Epithelial cell of proximal tubule (primary cell): ENCODE measurements around the gene ZNF700. TPM values are rescaled to one million over a fixed set of nuclear protein-coding genes. Genes with fewer than 3 reads are reported as not detected.
"Not testable (repeated sequence)": the region's sequence is repeated elsewhere in the genome, so short reads cannot be mapped to it uniquely, and the experiment has no call there.

Source experiments
- DNase-seq: peaks from one replicate; pipeline ENCODE4 v3.0.0-alpha.2; 2011; ENCODE audit warnings: low read depth
- H3K4me3 ChIP-seq: 2 replicates; pipeline ENCODE4 v1.5.1; 2011; ENCODE audit warnings: low read depth, mild to moderate bottlenecking, low read length
- total RNA-seq: library from RNA; depleted of rRNA; stranded (reverse); fragments of >200 nt; gene quantifications from 2 replicates; pipeline ENCODE4 v1.2.3, GENCODE V29; 2015
- TF ChIP-seq, protein P1 (sequence below): conservative IDR thresholded peaks from 2 replicates; pipeline ENCODE4 v1.5.1; 2012; ENCODE audit warnings: low read depth, mild to moderate bottlenecking, low read length

ZNF700 gene
- total RNA-seq, 1 donor from 2014 or later: 7.9 TPM

DNA sequence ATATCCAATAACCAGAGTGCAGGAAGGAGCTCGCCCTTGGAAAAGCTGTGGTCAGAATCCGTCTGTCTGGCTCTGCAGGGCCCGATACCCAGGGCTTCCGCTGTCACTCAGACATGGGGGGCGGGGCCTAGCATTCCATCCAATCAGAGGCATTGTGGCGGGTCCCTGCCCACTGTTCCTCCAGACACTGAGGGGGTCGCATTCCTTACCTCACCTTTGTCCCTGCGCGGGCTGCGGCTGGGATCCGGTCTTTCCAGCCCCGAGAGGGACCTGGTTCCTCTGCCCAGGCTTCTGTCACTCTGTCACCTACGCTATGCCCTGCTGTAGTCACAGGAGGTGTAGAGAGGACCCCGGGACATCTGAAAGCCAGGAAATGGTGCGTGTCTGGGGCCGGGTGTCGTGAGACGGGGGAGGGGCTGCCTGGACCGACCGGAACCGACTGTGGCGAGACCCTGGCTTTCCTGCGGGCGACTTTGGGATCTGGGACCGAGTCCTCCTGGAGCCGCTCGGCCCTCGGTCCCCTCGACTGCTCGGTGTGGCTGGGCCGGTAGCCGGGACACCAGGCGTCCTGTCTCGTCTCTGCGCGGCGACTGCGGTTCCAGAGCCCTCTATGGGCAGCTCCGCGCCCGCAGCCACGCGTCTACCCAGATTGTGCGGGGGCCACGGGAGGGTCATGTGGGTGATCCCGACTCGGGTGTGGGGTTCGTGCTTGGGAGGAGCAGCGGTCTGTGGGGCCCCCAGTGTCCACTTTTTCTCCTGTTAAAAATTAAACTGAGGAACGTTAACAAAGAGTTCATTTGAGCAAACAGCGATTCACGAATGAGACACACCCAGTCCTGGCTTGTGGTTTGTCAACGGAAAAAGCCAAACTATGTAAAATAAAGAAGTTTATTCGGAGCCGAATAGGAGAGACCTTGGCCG is 37.0 kb upstream of the ZNF700 start, which contains the start of gene ZNF69:
TSS of gene ZNF69 (plus strand) at position 172 of the 921 bp plus-strand sequence. CDS start at position 314, 142 bp downstream.
- DNase-seq: no peak
- peak within 1 kb of the TSS; percentile 86 for H3K4me3 ChIP-seq
- TF ChIP-seq, protein P1, sequence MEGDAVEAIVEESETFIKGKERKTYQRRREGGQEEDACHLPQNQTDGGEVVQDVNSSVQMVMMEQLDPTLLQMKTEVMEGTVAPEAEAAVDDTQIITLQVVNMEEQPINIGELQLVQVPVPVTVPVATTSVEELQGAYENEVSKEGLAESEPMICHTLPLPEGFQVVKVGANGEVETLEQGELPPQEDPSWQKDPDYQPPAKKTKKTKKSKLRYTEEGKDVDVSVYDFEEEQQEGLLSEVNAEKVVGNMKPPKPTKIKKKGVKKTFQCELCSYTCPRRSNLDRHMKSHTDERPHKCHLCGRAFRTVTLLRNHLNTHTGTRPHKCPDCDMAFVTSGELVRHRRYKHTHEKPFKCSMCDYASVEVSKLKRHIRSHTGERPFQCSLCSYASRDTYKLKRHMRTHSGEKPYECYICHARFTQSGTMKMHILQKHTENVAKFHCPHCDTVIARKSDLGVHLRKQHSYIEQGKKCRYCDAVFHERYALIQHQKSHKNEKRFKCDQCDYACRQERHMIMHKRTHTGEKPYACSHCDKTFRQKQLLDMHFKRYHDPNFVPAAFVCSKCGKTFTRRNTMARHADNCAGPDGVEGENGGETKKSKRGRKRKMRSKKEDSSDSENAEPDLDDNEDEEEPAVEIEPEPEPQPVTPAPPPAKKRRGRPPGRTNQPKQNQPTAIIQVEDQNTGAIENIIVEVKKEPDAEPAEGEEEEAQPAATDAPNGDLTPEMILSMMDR: no peak

DNA sequence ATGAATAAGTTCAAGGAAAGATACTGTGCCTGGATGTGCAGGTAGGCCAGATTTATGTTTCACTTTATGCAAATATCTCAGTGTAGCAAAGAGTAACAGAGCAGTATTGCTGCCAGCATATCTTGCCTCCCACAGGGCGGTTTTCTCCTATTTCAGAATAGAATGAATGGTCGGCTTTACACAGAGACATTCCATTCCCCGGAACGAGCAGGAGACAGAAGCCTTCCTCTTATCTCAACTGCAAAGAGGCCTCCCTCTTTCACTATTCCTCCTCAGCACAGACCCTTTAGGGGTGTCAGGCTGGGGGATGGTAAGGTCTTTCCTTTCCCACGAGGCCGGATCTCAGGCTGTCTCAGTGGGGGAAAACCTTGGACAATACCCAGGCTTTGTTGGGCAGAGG is 35.0 kb upstream of the ZNF700 start:
- not testable (repeated sequence) for DNase-seq, H3K4me3 ChIP-seq

DNA sequence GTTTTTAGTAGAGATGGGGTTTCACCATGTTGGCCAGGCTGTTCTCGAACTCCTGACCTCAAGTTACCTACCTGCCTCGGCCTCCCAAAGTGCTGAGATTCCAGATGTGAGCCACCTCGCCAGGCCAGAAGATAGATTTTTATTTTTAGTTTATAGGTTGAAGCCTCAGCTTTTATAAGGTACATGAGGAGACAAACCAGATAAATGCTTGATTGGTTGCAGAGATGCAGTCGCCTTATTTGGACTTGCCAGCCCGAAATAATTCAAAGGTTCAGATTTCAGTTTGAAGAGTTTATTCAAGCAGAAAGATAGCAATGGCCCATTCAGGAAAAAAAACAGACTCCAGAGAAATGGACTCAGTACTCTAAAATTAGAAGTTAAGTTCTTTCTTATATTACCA is 34.3 kb upstream of the ZNF700 start:
- no peak for DNase-seq
- H3K4me3 ChIP-seq: no peak overlapping the region
- TF ChIP-seq, protein P1: no peak

DNA sequence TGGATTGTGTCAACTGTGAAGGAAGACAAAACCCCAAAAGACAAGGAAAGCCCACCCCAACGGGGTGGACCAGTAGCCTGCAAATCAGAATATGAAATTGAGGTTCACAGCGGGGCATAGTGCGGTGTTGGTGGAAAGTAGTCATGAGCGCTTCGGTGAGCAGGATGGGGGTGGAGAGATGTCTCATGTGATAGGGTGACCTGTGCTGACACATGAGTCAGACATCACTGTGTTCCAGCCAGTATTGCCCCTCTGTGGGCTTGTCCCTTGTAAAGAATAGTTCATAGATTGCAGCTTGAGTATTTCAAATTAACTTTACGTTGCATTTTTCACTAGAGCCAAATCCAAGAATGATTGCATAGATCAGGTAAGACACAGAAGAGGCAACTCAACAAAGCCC is 30.1 kb upstream of the ZNF700 start:
- H3K4me3 ChIP-seq: no peak overlapping the region
- no peak for DNase-seq
- TF ChIP-seq, protein P1: no peak

- no peak for DNase-seq
- H3K4me3 ChIP-seq: no peak overlapping the region
- TF ChIP-seq, protein P1: no peak
Observed at GRCh38 chr19:11902228-11902627, 22.7 kb upstream of the ZNF700 start.

DNA sequence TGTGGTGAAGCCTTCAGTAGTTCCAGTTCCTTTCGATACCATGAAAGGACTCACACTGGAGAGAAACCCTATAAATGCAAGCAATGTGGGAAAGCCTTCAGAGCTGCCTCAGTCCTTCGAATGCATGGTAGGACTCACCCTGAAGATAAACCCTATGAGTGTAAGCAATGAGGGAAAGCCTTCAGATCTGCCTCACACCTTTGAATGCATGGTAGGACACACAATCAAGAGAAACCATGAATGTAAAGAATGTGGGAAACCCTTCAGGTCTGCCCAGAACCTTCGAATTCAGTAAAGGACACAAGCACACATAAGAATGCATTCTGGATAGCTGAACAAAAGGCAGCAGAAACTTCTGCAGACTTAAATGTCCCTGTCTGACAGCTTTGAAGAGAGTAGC is 19.0 kb upstream of the ZNF700 start:
- TF ChIP-seq, protein P1: no peak
- no peak for DNase-seq
- no peak overlapping the region for H3K4me3 ChIP-seq

GRCh38 chr19:11911937-11912336 is 13.0 kb upstream of the ZNF700 start:
- not testable (repeated sequence) for DNase-seq, H3K4me3 ChIP-seq

- not testable (repeated sequence) for DNase-seq, H3K4me3 ChIP-seq
Observed at GRCh38 chr19:11914417-11915051, 10.4 kb upstream of the ZNF700 start.
